ENCODE results near the gene GPR84. TPM values are rescaled to one million over a fixed set of nuclear protein-coding genes. Genes with fewer than 3 reads are reported as not detected.

The GPR84 gene
- total and polyA plus RNA-seq, 2 donors (not counting 3 experiments of a cell fraction or from before 2014, with no cell fraction given): not detected

GRCh38 chr12:54358191-54358944 is 5.9 kb downstream of the GPR84 start:
- Histone ChIP-seq H3K9me3 (replicated peaks; ENCODE audit: control insufficient read depth, insufficient read depth, low read length) (no peaks in the 10 kb centered on the region), H3K27me3 (ENCODE audit: control insufficient read depth in 2 of 2, insufficient read depth in 2 of 2, low read length in 2 of 2) (no peaks in the 10 kb centered on the region), H2AFZ (ENCODE audit: low read depth, low read length) (peak overlapping the region; percentile 87), H3K79me2 (ENCODE audit: control insufficient read depth, insufficient read depth, low read length) (no peaks in the 10 kb centered on the region), H3K9ac (replicated peaks; ENCODE audit: extremely low read depth, insufficient read depth, low read length) (peak overlapping the region; percentile 81), H4K20me1 (replicated peaks; ENCODE audit: control insufficient read depth, extremely low read depth, insufficient read depth, low read length) (no peaks in the 10 kb centered on the region), H3K27ac (ENCODE audit: insufficient read depth, low read depth, low read length) (peak overlapping the region; percentile 73), H3K4me3 (replicated peaks in 1 of 3; ENCODE audit: insufficient read depth in 1 of 3, low read depth in 1 of 3, low read length in 3 of 3) (peak overlapping the region; percentile 27 to 69 (median 69)), H3K4me1 (ENCODE audit: control insufficient read depth, extremely low read depth, insufficient read depth, low read length) (peaks cover 27% of the 10 kb centered on the region), H3K4me2 (ENCODE audit: insufficient read depth, low read length) (peak overlapping the region; percentile 79), H3K9me1 (replicated peaks; ENCODE audit: control insufficient read depth, extremely low read depth, insufficient read depth, low read length) (no peaks in the 10 kb centered on the region), H3K36me3 (ENCODE audit: control insufficient read depth in 2 of 2, extremely low read depth in 1 of 2, insufficient read depth in 2 of 2, low read length in 2 of 2) (no peaks in the 10 kb centered on the region)
- POLR2A ChIA-PET: interaction anchor here (1.1 to 1.3 kb wide), 3 partner anchors 12 to 77 kb away, joined by 5 to 11 read pairs (median 7); partner anchors contain the start of genes CBX5, COPZ1 and HNRNPA1
- no peak for TF ChIP-seq FOS (IDR thresholded peaks at IDR 0.05; ENCODE audit: borderline replicate concordance, insufficient read depth, low read length)
- no peak for TF ChIP-seq MYC (IDR thresholded peaks at IDR 0.05; ENCODE audit: low read depth, low read length)
- TF ChIP-seq JUN (IDR thresholded peaks at IDR 0.05; ENCODE audit: borderline replicate concordance, insufficient read depth, insufficient read length, low read depth): no peak
- peak; percentile 16 for TF ChIP-seq POLR2A (IDR thresholded peaks at IDR 0.05; ENCODE audit: low read depth, low read length)
- dilution Hi-C loops (cut with MboI; ENCODE audit: extremely low pct_ligation_motif_present, low sequenced_read_pairs) (no loop called here), intact Hi-C loops (cut with micrococcal nuclease) (loop anchor here (2.0 kb wide), 1 partner anchor 100 kb away; no protein-coding TSS in a partner anchor)
- BruUV-seq (replicated peaks): TSS peak; percentile 40
- FAIRE-seq: no peak
- DNase-seq (ENCODE audit: low read depth, low spot score): peak; percentile 47
- CTCF ChIA-PET: interaction anchor here (0.8 to 7.8 kb wide), 12 partner anchors 8 to 374 kb away, joined by 3 to 61 read pairs (median 12); partner anchors contain the start of genes CBX5, COPZ1, HNRNPA1 and HOXC10

- H3K27ac ChIP-seq (ENCODE audit: insufficient read depth, low read depth, low read length): no peak overlapping the region
- peaks cover 27% of the 10 kb centered on the region for H3K4me1 ChIP-seq (ENCODE audit: control insufficient read depth, extremely low read depth, insufficient read depth, low read length)
- no TSS peak for BruUV-seq (replicated peaks)
- H3K36me3 ChIP-seq (ENCODE audit: control insufficient read depth in 2 of 2, extremely low read depth in 1 of 2, insufficient read depth in 2 of 2, low read length in 2 of 2): no peaks in the 10 kb centered on the region
- H3K4me2 ChIP-seq (ENCODE audit: insufficient read depth, low read length): no peak overlapping the region
- no peaks in the 10 kb centered on the region for H3K9me1 ChIP-seq (replicated peaks; ENCODE audit: control insufficient read depth, extremely low read depth, insufficient read depth, low read length)
- dilution Hi-C loops (cut with MboI; ENCODE audit: extremely low pct_ligation_motif_present, low sequenced_read_pairs) (no loop called here), intact Hi-C loops (cut with micrococcal nuclease) (loop anchor here (2.0 kb wide), 1 partner anchor 99 kb away; no protein-coding TSS in a partner anchor)
- no peak for FAIRE-seq
- H2AFZ ChIP-seq (ENCODE audit: low read depth, low read length): no peak overlapping the region
- POLR2A ChIA-PET: no interaction called here
- TF ChIP-seq MYC (IDR thresholded peaks at IDR 0.05; ENCODE audit: low read depth, low read length) (no peak), POLR2A (IDR thresholded peaks at IDR 0.05; ENCODE audit: low read depth, low read length) (no peak), EZH2 (IDR thresholded peaks at IDR 0.05; ENCODE audit: borderline replicate concordance, low read depth, low read length, severe bottlenecking) (no peak)
- H3K79me2 ChIP-seq (ENCODE audit: control insufficient read depth, insufficient read depth, low read length): no peaks in the 10 kb centered on the region
- CTCF ChIA-PET: interaction anchor here (1.2 to 7.8 kb wide), 5 partner anchors 22 to 106 kb away, joined by 3 to 61 read pairs (median 21); partner anchors contain the start of genes CBX5, COPZ1 and HNRNPA1
- no peaks in the 10 kb centered on the region for H4K20me1 ChIP-seq (replicated peaks; ENCODE audit: control insufficient read depth, extremely low read depth, insufficient read depth, low read length)
- no peaks in the 10 kb centered on the region for H3K9me3 ChIP-seq (replicated peaks; ENCODE audit: control insufficient read depth, insufficient read depth, low read length)
- no peak for DNase-seq (ENCODE audit: low read depth, low spot score)
- H3K4me3 ChIP-seq (replicated peaks in 1 of 3; ENCODE audit: insufficient read depth in 1 of 3, low read depth in 1 of 3, low read length in 3 of 3): no peak overlapping the region
- no peak overlapping the region for H3K9ac ChIP-seq (replicated peaks; ENCODE audit: extremely low read depth, insufficient read depth, low read length)
- no peaks in the 10 kb centered on the region for H3K27me3 ChIP-seq (ENCODE audit: control insufficient read depth in 2 of 2, insufficient read depth in 2 of 2, low read length in 2 of 2)
Measured at GRCh38 chr12:54357506-54358190, 6.6 kb downstream of the GPR84 start.

All from endothelial cell of umbilical vein (primary cell).